ENCODE measurements around the gene TRNAU1AP. TPM values are rescaled to one million over a fixed set of nuclear protein-coding genes. Genes with fewer than 3 reads are reported as not detected.

Gene TRNAU1AP
- total and polyA plus RNA-seq, 2 of the 13 experiments (the other 11 are each of a cell fraction or from before 2014, with no cell fraction given), result 29.0 to 42.9 TPM

GRCh38 chr1:28592321-28593071 lies 39.6 kb downstream of the TRNAU1AP start (continued):
- TF ChIP-seq KIAA2018 (CRISPR knock-in tag; IDR thresholded peaks at IDR 0.05; ENCODE audit: borderline replicate concordance), result no peak
- TF ChIP-seq ZNF580 (CRISPR knock-in tag; IDR thresholded peaks at IDR 0.05; ENCODE audit: borderline replicate concordance, low read depth), result no peak
- TF ChIP-seq ZNF549 (CRISPR knock-in tag; IDR thresholded peaks at IDR 0.05), result no peak
- no peak for TF ChIP-seq ZNF841 (CRISPR knock-in tag; IDR thresholded peaks at IDR 0.05; ENCODE audit: borderline replicate concordance)
- no peak for TF ChIP-seq PBX3 (CRISPR knock-in tag; IDR thresholded peaks at IDR 0.05; ENCODE audit: borderline replicate concordance)
- TF ChIP-seq SMAD1 (CRISPR knock-in tag; IDR thresholded peaks at IDR 0.05; ENCODE audit: borderline replicate concordance, low read depth), result 0 out of 2 replicates have a peak, but pooled peaks have one; percentile 20
- no peak for TF ChIP-seq FOXK2 (IDR thresholded peaks at IDR 0.05)
- TF ChIP-seq ZNF136 (CRISPR knock-in tag; IDR thresholded peaks at IDR 0.05; ENCODE audit: low read depth), result no peak
- no peak for TF ChIP-seq SYNCRIP (IDR thresholded peaks at IDR 0.05; ENCODE audit: insufficient read depth, low read depth, low read length)
- TF ChIP-seq ZNF646 (CRISPR knock-in tag; IDR thresholded peaks at IDR 0.05), result no peak
- peak; percentile 21; the same call in 1 of the 2 replicates for TF ChIP-seq ZNF547 (CRISPR knock-in tag; IDR thresholded peaks at IDR 0.05)
